ENCODE measurements around the gene ZNF670.
"Not testable (repeated sequence)": the region's sequence is repeated elsewhere in the genome, so short reads cannot be mapped to it uniquely, and the experiment has no call there.

Gene ZNF670

DNA sequence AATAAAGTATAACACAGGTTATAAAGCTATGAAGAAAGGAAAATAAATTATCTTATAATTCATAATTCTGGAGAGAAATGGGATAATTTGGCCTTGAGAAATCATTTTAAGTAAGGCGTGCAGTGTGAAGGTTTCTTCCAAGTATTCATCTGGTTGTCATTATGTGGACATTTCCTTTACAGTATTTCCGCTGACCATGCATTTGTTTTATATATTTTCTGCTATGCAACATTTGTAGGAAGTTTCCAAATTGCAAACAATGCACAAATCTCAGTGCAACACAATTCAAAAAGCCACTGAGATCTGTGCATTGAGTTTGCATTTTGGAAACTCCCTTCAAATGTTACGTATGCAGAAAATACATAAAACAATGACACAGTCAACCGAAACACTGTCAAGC lies 17.8 kb downstream of the ZNF670 start:
- TF ChIP-seq, protein P1, sequence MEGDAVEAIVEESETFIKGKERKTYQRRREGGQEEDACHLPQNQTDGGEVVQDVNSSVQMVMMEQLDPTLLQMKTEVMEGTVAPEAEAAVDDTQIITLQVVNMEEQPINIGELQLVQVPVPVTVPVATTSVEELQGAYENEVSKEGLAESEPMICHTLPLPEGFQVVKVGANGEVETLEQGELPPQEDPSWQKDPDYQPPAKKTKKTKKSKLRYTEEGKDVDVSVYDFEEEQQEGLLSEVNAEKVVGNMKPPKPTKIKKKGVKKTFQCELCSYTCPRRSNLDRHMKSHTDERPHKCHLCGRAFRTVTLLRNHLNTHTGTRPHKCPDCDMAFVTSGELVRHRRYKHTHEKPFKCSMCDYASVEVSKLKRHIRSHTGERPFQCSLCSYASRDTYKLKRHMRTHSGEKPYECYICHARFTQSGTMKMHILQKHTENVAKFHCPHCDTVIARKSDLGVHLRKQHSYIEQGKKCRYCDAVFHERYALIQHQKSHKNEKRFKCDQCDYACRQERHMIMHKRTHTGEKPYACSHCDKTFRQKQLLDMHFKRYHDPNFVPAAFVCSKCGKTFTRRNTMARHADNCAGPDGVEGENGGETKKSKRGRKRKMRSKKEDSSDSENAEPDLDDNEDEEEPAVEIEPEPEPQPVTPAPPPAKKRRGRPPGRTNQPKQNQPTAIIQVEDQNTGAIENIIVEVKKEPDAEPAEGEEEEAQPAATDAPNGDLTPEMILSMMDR (IDR thresholded peaks at IDR 0.05; ENCODE audit: low read depth, low read length): no peak
- H3K4me3 ChIP-seq (ENCODE audit: low read depth, low read length): no peak overlapping the region

DNA sequence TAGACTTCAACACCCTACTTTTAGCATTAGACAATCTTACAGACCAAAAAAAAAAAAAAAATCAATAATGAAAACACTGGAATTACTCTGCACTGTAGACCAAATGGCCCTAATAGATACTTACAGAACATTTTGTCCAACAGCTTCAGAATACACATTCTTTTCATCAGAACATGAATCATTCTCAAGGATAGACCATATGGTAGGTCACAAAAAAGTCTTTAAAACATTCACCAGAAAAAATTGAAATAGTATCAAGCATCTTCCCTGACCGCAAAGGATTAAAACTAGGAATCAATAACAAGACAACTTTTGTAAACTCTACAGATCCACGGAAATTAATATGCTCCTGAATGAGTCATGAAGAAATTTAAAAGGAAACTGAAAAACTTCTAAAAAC lies 22.5 kb downstream of the ZNF670 start:
- TF ChIP-seq, protein P1 (IDR thresholded peaks at IDR 0.05; ENCODE audit: low read depth, low read length): no peak
- no peak overlapping the region for H3K4me3 ChIP-seq (ENCODE audit: low read depth, low read length)

DNA sequence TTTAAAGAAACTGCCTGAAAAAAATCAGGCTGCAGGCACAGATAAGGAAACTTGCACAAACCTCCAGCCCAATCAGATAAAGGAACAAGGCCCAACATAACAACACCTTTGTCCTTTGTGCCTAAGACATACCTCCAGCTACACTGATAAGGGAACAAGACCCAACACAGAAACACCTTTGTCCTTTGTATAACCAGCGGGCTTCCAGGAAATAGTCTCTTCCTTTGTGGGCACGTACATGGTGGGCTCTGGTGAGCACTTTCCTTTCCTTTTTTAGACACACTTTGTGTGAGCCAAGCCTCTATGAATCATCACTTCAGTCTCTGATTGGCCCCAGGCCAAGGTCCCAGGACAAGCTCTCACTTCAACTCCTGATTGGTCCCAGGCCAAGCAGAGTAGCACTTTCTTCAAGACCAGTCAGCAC lies 23.6 kb downstream of the ZNF670 start:
- H3K4me3 ChIP-seq (ENCODE audit: low read depth, low read length): no peak overlapping the region
- TF ChIP-seq, protein P1 (IDR thresholded peaks at IDR 0.05; ENCODE audit: low read depth, low read length): no peak

DNA sequence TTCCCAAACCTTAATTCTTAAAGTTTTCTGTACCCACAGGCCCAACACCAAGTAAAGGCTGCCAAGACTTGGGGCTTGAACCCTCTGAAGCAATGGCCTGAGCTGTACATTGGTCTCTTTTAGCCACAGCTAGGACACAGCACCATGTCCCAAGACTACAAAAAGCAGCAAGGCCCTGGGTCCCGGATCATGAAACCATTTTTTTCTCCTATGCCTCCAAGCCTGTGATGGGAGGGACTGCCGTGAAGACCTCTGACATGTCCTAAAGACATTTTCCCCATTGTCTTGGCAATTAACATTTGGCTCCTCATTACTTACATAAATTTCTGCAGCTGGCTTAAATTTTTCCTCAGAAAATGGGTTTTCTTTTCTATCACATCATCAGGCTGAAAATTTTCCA lies 30.9 kb downstream of the ZNF670 start:
- H3K4me3 ChIP-seq (ENCODE audit: low read depth, low read length): no peak overlapping the region
- TF ChIP-seq, protein P1 (IDR thresholded peaks at IDR 0.05; ENCODE audit: low read depth, low read length): no peak

DNA sequence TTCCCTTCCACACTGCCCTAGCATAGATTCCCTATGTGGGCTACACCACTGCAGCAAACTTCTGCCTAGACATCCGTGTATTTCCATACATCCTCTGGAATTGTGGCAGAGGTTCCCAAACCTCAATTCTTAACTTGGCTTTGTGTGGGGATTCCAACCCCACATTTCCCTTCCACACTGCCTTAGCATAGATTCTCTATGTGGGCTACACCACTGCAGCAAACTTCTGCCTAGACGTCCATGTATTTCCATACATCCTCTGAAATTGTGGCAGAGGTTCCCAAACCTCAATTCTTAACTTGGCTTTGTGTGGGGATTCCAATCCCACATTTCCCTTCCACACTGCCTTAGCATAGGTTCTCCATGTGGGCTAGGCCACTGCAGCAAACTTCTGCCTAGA lies 31.4 kb downstream of the ZNF670 start:
- H3K4me3 ChIP-seq (ENCODE audit: low read depth, low read length): no peak overlapping the region
- TF ChIP-seq, protein P1 (IDR thresholded peaks at IDR 0.05; ENCODE audit: low read depth, low read length): no peak

DNA sequence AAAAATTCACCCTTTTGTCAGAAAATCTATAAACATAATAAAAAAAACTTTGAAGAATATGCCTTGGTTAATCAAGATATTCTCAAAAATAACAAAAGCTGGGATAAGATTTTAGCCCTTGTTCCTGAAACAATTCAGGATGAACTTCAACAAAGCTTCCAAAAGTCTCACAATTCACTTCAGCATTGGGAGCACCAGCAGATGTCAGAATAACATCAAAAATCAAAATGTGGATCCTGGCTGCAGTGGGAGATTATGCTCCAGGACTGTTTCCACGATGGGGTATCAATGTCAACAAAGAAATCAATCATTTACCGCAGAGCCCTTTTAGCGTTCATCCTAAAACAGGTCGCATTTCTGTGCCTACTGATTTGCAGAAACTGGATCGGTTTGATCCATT lies 35.2 kb downstream of the ZNF670 start:
- TF ChIP-seq, protein P1 (IDR thresholded peaks at IDR 0.05; ENCODE audit: low read depth, low read length): no peak
- no peak overlapping the region for H3K4me3 ChIP-seq (ENCODE audit: low read depth, low read length)

DNA sequence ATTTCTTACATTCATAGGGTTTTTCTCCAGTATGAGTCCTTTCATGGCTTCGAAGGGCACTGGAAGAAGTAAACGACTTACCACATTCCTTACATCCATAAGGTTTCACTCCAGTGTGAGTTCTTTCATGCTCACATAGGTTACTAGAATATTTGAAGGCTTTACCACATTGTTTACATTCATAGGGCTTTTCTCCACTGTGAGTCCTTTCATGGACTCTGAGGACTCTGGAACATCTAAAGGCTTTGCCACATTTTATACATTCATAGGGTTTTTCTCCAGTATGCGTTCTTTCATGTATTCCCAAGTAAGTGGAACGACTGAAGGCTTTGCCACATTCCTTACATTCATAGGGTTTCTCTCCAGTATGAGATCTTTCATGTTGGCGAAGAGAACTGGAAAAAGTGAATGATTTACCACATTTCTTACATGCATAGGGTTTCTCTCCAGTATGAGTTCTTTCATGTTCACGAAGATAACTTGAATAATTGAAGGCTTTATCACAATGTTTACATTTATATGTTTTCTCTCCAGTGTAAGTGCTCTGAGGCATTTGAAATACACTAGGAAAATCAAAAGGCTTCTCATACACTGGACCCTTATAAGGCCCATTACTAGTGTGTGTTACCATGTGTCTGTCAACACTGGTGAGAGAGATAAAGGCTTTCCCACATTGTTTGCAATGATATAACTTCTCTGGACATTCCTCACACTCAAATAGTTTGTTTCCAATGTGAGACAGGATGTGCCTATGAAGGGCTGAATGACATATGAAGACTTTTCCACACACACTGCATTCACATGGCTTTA lies 40.9 kb downstream of the ZNF670 start:
- TF ChIP-seq, protein P1 (IDR thresholded peaks at IDR 0.05; ENCODE audit: low read depth, low read length): no peak
- H3K4me3 ChIP-seq (ENCODE audit: low read depth, low read length): no peak overlapping the region

DNA sequence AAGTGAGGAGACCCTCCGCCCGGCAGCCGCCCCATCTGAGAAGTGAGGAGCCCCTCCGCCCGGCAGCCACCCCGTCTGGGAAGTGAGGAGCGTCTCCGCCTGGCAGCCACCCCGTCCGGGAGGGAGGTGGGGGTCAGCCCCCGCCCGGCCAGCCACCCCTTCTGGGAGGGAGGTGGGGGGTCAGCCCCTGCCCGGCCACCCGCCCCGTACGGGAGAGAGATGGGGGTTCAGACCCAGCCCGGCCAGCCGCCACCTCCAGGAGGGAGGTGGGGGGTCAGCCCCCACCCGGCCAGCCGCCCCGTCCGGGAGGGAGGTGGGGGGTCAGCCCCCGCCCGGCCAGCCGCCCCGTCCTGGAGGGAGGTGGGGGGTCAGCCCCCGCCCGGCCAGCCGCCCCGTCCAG lies 46.3 kb downstream of the ZNF670 start:
- not testable (repeated sequence) for H3K4me3 ChIP-seq (ENCODE audit: low read depth, low read length)

All from WI38 (cell line).